Measurements from ENCODE around the gene SLC36A2.

GRCh38 chr5:151351671-151352070, 4.3 kb upstream of the SLC36A2 start:
- TF ChIP-seq POLR2A (IDR thresholded peaks at IDR 0.05) (no peak), CTCF (IDR thresholded peaks at IDR 0.05) (no peak)

All from right lobe of liver (tissue), 4 donors.